ENCODE results near the gene TMEM198.

TMEM198 gene

DNA sequence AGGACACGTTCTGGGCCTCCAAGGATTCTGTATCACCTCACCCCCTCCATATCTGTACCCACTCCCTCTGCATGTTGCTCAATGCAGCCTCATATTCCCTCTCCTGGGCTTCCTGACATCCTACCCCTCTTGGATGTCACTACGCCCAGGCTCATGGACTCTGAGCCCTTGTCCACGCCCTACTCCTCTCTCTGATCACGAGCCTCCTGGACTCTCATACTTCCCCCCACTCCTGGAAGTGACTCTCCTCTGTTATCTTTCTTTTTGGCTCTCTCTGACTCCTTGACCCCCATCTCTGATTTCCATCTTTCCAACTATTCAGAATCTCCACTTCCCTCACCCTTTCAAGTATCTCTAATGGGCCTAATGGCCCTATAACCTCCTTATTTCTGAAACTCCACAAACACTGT lies 2.1 kb downstream of the TMEM198 start:
- DNase-seq = no peak

DNA sequence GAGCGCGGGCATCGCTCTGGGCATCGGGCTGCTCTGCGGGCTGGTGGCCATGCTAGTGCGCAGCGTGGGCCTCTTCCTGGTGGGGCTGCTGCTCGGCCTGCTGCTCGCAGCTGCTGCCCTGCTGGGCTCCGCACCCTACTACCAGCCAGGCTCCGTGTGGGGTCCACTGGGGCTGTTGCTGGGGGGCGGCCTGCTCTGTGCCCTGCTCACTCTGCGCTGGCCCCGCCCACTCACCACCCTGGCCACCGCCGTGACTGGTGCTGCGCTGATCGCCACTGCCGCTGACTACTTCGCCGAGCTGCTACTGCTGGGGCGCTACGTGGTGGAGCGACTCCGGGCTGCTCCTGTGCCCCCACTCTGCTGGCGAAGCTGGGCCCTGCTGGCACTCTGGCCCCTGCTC lies 3.8 kb downstream of the TMEM198 start:
- DNase-seq = no peak

DNA sequence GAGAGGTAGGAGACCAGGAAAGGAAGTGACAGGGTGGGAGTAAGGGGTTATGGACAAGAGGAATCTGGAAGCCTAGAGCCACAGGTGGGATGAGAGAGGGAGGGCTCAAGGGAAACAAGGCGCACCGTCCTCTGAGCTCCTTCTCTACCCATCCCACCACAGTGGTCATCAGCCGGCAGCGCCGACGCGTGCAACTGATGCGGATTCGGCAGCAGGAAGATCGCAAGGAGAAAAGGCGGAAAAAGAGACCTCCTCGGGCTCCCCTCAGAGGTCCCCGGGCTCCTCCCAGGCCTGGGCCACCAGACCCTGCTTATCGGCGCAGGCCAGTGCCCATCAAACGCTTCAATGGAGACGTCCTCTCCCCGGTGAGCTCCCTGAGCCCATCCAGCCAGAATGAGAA lies 5.2 kb downstream of the TMEM198 start:
- no peak for DNase-seq

DNA sequence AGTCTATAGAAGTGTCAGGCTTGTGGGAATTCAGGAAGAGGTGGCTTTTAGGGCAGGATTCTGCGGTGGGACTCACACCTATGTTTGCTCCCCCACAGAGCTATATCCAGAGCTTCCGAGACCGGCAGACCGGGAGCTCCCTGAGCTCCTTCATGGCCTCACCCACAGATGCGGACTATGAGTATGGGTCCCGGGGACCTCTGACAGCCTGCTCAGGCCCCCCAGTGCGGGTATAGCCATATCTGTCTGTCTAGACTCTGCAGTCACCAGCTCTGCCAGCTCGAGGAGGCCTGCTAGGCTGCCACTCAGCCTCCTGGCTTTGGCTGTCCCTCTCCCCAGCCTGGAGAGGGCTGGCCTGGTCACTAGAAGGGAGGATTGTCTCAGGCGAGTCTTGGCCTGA lies 5.8 kb downstream of the TMEM198 start:
- no peak for DNase-seq

DNA sequence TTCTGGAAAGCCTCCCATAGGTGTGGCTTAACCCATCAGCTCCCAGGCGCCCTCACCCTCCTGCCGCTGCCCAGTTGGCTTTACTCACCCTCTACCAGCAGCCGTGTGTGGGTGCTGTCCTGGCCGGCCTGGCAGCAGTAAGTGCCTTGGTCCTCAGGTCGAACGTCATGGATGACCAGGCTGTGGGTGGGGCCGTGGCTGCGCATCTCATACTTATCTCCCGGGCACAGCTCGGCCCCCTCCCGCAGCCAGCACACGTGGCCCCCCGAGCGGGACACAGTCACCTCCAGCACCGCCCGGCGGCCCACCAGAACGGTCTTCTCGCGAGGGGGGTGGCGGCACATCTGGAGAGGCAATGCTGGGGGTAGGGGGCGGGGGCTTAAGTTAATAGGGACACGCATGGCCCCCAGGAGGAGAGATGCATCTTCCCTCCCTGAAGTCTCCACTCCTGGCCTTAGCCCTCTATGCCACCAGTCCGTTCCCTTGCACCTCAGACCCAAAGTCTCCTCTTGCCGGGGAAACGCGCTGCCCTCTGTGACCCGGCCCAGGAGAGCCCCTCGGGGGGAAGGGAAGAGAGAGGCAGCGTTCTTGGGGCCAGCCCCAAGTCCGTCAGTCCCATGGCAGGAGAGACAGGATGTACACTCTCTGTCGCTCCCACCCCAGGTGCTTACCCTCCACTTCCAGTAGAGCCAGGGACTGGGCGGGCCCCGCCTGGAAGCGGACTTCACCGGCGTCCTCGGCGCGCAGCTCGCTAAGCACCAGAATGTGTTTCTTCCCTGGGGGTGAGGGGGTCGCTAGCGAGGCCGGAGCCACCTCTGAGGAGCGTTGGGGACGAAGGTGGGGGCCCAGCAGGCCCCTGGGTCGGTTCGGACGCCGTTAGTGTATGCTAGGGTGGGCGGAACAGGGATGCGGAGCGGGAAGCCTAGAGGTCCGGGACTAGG lies 7.9 kb downstream of the TMEM198 start:
- peak; percentile 86 for DNase-seq

DNA sequence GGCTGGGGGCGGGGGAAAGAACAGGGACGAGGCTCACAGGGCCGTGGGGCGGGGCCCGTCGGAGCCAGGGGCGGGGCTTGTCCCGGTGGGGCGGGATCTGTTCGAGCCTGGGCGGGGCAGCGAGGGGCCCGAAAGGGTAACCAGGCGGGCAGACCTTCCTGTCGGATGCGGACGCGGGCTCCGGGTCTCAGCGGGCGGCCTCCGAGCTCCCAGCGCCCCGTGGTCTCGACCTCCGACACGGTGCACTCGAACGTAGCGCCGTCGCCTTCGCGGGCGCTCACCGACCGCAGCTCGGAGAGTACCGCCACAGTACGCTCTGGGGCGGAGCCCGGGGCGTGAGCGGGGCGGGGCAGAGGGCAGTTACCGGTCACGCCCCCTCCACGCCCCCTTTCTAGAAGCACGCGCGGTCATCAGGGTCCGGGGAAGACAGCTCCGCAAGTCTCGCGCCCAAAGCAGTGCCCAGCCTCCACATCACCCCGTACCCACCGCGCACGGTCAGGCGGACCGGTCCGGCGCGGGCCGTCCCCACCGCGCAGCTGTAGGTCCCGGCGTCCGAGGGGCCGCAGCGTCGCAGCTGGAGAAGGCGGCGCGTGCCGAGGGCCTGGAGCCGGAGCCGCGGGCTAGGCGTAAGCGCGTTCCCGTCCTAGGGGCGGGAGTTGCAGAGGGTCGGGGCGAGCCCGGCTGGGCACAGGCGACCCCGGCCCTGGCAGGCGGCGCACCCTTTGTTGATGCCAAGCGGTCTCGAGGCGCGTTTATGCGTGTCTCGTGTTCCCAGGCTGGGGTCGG lies 8.7 kb downstream of the TMEM198 start:
- DNase-seq = peak; percentile 86

DNA sequence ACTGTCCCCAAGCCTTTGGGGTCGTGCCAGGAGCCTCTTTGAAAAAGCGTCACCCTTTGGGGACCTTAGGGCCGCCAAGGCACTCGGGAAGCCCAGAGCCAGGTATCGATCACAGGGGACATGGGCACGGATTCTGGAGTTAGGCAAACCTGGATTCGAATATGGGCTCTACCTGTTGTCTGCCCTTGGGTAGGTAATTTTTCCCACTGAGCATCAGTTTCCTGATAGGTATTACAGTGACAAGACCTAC lies 9.3 kb downstream of the TMEM198 start:
- DNase-seq = no peak

DNA sequence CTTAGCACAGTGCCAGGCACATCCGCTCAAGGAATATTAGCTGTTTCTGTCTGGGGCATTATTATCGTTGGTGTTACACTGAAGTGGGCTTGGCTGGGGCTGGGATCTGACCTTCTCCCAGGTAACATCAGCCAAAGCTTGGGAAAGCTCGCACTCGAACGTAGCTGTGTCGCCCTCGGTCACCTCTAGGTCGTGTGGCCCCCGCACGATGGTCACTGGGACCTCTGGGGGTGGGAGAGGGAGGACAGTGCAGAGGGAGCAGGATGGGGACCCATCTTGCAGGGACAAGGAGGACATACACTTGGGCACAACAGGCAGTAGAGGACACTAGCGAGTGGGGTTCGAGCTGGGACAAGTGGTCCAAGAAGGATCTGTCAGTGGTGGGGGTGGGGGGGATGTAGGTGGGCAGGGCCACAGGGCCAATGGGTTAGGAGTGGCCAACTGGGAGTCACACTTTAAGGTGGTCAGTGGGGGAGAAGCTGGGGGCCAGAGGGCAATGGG lies 9.7 kb downstream of the TMEM198 start:
- no peak for DNase-seq

DNA sequence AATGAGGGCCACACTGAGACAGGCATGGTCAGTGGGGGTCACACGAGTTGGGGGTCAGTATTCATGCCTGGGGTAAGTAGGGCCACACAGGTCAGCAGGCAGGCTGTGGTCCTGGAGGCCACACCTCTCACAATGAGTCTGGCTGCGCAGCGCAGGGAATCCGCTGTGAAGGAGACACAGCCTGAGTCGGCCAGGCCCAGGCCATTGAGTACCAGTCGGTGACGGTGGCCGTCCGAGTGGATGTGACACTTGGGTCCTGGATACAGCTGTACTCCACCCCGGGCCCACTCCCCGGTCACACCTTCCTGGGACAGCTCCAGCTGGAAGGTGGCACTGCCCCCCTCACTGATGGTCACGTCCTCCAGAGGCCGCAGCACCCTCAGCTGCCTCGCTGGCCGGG lies 10.5 kb downstream of the TMEM198 start:
- DNase-seq = no peak

DNA sequence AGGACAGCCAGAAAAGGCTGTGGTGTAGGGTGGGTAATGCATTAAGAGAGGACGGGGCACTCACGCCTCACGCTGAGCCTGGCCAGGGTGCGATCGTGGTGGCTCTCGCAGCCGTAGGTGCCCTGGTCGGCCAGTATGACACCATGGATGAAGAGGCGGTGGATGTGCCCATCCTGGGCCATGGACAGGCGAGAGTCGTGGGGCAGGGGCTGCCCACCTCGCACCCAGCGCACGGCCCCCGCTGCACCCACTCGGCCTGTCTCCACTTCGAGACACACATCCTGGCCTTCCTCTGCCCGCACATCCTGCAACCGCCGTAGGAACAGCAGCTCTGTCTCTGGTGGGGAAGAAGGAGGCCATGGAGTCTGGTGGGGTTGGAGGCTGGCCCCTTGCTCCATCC lies 12.1 kb downstream of the TMEM198 start:
- DNase-seq = no peak

DNA sequence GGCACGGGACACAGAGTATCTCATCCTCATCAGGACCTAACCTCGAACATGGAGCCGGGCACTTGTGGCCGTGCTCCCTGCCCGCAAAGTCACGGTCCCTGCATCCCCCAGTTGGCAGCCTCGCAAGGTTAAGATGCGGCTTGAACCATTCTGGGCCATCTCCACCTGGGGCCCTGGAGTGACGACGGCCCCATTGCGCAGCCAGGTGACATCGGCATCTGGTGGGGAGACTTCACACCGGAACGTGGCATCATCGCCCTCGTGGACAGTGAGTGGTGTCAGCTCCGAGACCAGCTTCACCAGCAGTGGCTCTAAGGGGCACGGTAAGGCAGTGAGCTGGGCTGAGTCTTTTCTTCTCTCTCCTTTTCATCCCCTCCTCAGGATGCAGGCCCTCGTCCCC lies 12.6 kb downstream of the TMEM198 start:
- DNase-seq = no peak

DNA sequence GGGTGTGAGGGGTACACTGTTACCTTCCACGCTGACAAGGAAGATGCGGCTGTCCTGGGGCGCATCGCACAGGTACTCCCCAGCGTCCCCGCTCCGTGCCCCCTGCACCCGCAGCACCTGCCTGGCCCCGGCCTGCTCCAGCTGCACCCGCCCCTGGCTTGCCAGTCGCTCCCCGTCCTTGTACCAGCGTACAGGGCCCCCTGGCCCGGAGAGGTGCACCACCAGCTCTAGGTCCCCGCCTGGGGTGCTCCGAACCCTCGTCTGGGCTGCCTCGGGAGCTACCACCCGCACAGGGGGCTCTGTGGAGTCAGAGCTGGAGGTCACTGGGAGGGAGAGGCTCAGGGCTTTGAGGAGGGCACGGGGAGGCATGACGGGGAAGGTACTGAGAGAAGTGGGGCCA lies 13.5 kb downstream of the TMEM198 start:
- no peak for DNase-seq

DNA sequence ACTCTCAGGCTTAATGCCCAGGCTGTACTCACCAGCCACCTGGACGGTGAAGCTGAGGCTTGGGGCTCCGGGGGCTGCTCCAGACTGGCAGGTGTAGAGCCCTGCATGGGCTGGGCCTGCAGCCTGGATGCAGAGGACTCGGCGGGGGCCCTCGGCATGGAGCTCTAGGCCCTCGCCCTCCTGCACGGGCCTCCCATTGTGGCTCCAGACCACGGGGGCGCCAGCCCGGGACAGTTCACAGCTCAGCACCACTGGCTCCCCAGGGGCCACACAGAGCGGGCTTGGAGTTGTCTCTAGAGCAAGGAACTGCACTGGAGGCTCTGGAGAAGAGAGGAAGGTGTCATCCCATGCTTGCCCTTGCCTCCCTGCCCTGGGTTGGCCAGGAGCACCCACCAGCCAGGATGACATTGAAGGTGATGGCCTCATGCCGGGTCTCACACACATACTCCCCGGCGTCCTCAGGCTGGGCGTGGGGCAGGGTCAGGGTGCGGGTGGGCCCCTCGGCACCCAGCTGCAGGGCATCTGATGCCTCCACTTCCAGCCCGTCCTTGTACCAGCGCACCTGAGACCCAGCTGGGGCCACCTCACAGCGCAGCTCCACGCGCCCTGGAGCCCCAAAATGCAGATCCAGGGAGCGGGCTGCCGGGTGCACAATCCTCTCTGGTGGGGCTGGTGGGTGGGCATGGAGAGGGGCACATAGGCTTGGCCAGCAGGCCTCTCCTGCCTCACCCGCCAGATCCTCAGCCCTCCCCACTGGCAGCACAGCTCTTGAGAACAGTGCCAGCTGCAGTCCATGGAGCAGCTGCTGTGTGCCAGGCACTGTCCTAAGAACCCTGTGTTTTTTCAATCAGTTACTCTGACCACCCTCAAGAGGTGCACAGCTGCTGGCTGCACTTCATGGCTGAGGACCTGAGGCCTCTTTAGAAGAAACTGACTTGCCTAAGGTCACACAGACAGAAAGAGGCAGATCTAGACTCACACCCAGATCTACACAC lies 14.3 kb downstream of the TMEM198 start:
- no peak for DNase-seq

DNA sequence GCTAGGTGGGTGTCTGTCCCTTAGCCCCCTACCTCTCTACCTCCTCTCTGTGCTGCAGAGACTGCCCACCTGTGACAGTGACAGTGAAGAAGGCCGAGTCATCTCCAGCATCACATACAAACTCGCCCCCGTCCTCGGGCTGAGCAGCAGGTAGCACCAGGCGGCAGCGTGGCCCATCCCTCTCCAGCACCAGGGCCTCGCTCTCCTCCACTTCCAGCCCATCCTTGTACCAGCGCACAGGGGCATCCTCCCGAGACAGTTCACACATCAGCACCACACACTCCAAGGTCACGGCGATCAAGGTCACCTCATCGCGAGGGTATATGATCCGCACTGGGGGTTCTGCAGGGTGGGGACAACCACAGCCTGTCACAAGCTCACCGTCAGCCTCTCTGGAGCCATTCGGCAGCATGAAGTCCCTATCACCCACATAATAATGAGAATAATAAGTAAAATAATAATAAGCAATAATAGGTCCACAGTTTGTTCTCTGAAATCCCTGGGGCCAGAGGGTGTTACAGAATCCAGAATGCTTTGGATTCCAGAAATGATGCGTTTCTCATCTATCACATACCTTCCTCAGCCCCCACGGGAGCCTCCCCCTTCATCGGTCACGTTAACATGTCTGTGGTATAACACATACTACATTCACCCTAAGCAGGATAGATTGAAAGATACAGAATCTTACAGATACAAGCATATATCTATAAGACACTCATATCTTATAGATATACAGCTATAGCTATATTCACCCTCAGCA lies 15.5 kb downstream of the TMEM198 start:
- no peak for DNase-seq

DNA sequence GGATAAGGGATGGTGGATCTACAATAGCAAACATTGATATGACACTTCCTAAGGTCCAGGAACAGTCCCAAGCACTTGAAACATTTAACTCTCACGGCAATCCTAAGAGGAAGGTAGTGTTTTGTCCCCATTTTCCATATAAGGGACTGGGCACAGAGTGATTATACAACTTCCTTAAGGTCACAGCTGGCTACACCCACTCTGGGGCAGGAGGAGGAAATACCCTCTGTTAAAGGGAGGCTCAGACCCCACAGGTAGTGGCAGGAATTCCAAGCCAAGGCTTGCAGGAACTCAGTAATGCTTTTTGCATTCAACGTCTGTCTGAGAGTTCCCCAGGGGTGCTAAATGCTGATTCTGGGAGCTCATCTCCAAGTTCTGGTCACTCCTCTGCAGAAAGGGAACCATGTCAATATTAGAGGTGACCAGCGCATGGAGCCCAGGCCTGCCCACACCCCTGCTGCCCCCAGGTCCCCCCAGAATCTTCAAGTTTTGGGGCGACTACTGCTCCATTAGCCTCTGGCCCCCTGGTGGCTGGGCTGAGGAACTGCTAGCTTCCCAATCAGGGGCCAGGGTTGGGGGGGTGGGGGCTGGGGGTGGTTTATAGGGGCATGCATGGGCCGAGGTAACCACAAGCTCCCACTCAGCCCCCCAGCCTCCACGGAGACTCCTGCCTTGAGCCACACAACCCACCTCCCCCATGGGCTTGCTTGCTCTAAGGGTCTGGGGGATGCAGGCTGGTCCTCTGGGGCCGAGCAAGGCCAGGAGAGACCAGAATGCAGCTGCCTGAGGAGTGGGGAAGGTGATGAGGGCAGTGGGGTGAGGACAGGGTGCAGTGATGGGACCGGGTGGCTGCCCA lies 16.4 kb downstream of the TMEM198 start:
- no peak for DNase-seq

DNA sequence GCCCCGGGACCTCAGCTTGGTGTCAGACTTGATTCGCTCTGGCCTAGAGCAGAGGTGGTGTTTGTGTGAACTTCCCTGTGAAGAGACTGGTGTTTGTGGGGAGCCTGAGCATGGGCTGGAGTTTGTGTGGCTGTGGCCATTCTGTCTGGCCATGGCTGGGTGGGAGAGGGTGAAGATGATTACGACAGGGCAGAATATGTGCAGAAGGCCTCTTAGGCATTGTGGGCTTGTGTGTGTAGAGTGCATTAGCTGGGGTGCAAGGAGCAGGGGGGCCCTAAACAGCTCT lies 17.0 kb downstream of the TMEM198 start:
- no peak for DNase-seq

DNA sequence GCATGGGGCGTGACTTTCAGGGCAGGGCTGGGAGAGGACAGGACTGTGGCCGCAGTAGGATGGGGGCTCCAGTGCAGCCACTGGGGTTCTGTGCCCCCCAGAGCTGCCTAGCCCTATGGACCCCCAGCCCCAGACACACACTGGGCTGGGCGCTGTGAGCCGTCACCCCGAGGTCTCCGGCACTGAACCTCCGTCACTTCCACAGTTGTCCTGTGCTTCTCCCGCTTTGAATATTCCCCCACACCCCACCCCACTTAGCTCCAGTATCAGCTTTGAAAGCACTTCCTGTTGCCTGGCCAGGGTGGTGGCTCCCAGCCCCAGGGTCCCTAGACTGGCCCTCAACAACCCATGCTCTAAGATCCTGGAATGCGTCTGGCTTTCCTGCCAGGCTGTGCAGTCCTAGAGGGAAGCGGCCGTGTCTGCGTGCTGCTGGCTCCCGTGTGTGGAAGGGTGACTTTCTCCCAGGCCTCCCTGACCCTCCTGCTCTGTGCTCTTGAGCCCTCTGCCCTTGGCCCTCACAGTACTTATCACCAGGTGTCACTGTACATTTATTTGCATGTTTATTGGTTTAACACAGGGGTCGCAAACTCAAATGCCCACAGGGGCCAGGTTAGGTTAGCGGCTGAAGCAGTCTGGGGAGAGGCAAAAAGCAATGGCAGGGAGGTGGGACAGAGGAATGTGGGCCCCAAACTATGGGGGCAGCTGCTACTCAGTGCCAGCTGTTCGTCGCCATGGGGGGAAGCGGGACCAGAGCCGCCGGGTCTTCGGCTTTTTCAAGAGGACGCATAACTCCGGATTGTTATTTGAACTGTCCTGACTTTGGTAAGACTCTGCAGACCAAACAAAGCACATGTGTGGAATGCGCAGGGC lies 17.6 kb downstream of the TMEM198 start:
- DNase-seq = no peak

DNA sequence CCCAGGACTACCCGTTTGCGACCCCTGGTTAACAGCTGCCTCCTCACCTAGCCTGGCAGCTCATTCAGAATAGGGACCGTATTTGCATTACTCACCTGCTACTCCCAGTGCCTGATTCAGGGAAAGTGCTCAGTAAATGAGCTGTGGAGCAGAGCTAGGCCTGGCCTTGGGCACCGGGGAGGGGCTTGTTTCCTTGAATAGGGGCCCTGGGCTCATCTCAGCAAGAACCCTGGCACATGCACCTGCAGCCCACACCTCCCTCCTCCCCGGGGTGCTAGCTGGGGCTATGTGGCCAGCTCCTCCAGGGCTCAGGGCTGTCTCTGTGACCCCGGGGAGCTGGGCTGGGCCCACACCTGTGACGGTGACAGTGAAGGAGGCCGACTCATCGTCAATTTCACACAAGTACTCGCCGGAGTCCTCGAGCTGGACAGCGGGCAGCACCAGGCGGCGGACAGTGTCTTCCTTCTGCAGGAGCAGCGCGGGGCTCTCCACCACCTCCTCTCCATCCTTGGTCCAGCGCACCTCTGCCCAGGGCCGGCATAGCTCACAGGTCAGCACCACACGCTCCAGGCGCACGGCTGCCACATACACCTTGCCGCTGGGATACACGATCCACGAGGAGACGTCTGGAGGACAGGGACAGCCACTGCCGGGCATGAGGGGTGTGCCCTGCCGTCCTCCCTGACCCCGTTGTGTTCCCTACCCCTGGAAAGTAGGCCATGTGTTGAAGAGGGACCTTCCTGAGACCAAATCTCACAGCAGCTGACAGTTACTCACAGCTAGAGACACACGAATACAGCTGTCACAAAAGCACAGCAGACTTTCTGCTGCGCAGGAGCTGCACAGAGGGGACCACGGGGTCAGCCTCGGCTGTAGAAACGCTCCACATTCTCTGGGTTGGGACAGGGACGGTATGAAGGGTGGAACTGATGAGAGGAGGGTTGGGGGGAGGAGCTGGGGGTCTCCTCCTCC lies 18.5 kb downstream of the TMEM198 start:
- DNase-seq = no peak

DNA sequence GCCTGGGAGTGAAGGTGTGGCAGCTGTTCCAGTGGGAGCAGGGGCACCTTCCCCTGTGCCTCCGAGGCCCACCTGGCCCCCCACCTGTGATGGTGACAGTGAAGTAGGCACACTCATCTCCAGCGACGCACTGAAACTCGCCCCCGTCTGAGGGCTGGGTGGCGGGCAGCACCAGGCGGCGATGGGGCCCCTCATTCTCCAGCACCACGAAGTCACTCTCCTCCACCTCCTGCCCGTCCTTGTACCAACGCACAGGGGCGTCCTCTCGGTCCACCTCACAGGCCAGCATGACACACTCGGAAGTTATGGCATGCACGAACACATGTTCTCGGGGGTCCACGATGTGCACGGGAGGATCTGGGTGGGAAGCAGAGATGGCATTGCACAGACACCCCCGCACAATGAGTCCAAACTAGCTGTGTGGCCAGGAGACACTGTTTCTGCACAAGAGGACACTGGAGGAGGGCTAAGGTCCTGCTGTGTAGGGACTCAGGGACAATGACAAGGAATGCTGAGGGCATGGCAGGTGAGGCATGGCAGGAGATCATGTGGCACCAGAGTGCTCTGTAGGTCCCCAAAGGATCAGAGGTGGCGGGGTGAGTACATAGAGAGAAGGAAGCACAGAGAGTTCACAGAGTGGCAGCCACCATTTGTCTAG lies 19.6 kb downstream of the TMEM198 start:
- DNase-seq = no peak
